SK-N-SH (cell line): ENCODE results near the gene FMN1. TPM values are rescaled to one million over a fixed set of nuclear protein-coding genes. Genes with fewer than 3 reads are reported as not detected.

Experiments
- CTCF ChIA-PET: fragments of 300-600, 350-600 bp; formaldehyde crosslinking; extraction: SDS; loops from one replicate; lab custom pipeline; 2021; lab: Yijun Ruan, JAX
- POLR2A ChIA-PET: fragments of 350-600 bp; sonication (Branson Sonifier 250); formaldehyde crosslinking; extraction: SDS; loops from one replicate; lab custom pipeline; 2020; ENCODE audit warnings: antibody characterized with exemption, inconsistent platforms; lab: Yijun Ruan, JAX
- DNase-seq: peaks from one replicate; pipeline ENCODE4 v3.0.0; 2012
- H2AFZ ChIP-seq: fragments of 200-600 bp; sonication (generic); 2 replicates; pipeline ENCODE4 v1.8.1; 2016; ENCODE audit warnings: antibody characterized with exemption, mild to moderate bottlenecking, low read depth
- H3F3A ChIP-seq: fragments of 200-600 bp; sonication (generic); replicated peaks from 2 replicates; pipeline ENCODE3; 2016; ENCODE audit warnings: antibody characterized with exemption, mild to moderate bottlenecking; ENCODE audit not compliant: insufficient read depth
- H3K27ac ChIP-seq, 2 experiments: fragments of 200-500 bp in 1 of 2; fragments of 200-600 bp in 1 of 2; sonication (Bioruptor generic) in 1 of 2; sonication (generic), shearing (Covaris generic) in 1 of 2; 2 replicates each; pipeline versions ENCODE4 v1.5.1 to v1.6.1; 2014 to 2016; ENCODE audit warnings: low read depth in 2 of 2, inconsistent platforms in 1 of 2, low read length in 1 of 2, mild to moderate bottlenecking in 1 of 2, mixed read lengths in 1 of 2
- H3K27me3 ChIP-seq: fragments of 200-600 bp; sonication (generic), shearing (Covaris generic); 2 replicates; pipeline ENCODE4 v1.6.1; 2016; ENCODE audit warnings: mixed run types; ENCODE audit not compliant: insufficient read depth
- H3K36me3 ChIP-seq, 2 experiments: fragments of 200-500 bp in 1 of 2; fragments of 200-600 bp in 1 of 2; sonication (Bioruptor generic) in 1 of 2; sonication (generic) in 1 of 2; replicated peaks in 1 of 2; 2 replicates each; pipeline versions ENCODE3 to v1.5.1; 2014 to 2016; ENCODE audit warnings: low read length in 1 of 2, mild to moderate bottlenecking in 1 of 2; ENCODE audit not compliant: insufficient read depth in 2 of 2, control insufficient read depth in 1 of 2
- H3K4me1 ChIP-seq, 2 experiments: fragments of 200-500 bp in 1 of 2; fragments of 200-600 bp in 1 of 2; sonication (Bioruptor generic) in 1 of 2; sonication (generic), shearing (Covaris generic) in 1 of 2; 2 replicates each; pipeline versions ENCODE4 v1.5.1 to v1.6.1; 2014 to 2016; ENCODE audit warnings: low read depth in 1 of 2, low read length in 1 of 2, mixed run types in 1 of 2; ENCODE audit not compliant: insufficient read depth in 2 of 2, control insufficient read depth in 1 of 2
- H3K4me2 ChIP-seq: fragments of 200-600 bp; sonication (generic), shearing (Covaris generic); 2 replicates; pipeline ENCODE4 v1.6.1; 2017; ENCODE audit warnings: mixed run types
- H3K4me3 ChIP-seq, 2 experiments: fragments of 200-500 bp in 1 of 2; fragments of 200-600 bp in 1 of 2; sonication (Bioruptor generic) in 1 of 2; sonication (generic), shearing (Covaris generic) in 1 of 2; 2 replicates each; pipeline versions ENCODE4 v1.5.1 to v1.8.1; 2014 to 2016; ENCODE audit warnings: low read depth in 2 of 2, inconsistent platforms in 1 of 2, low read length in 1 of 2, mild to moderate bottlenecking in 1 of 2, mixed read lengths in 1 of 2, moderate library complexity in 1 of 2
- H3K79me2 ChIP-seq: fragments of 200-600 bp; sonication (generic); 2 replicates; pipeline ENCODE4 v1.8.1; 2017; ENCODE audit warnings: mild to moderate bottlenecking; ENCODE audit not compliant: insufficient read depth
- H3K9ac ChIP-seq: fragments of 200-600 bp; sonication (generic); 2 replicates; pipeline ENCODE4 v1.6.1; 2017; ENCODE audit warnings: mixed run types
- H3K9me2 ChIP-seq: fragments of 200-600 bp; sonication (generic); 2 replicates; pipeline ENCODE4 v1.6.1; 2017; ENCODE audit warnings: mixed run types
- H3K9me3 ChIP-seq: fragments of 200-600 bp; sonication (generic); 2 replicates; pipeline ENCODE4 v1.6.1; 2017; ENCODE audit warnings: mixed run types, mild to moderate bottlenecking, moderate library complexity
- H4K20me1 ChIP-seq: fragments of 200-600 bp; sonication (generic); 2 replicates; pipeline ENCODE4 v1.6.1; 2017; ENCODE audit warnings: mild to moderate bottlenecking, mixed run types; ENCODE audit not compliant: insufficient read depth
- CTCF ChIP-seq: fragments of 200-600 bp; sonication (generic); IDR thresholded peaks from 2 replicates; pipeline ENCODE4 v1.6.1; 2017; ENCODE audit warnings: antibody characterized with exemption, mild to moderate bottlenecking, moderate library complexity
- ELF1 ChIP-seq: IDR thresholded peaks from 2 replicates; pipeline ENCODE4 v1.4.0; 2012
- FOSL2 ChIP-seq: IDR thresholded peaks from 2 replicates; pipeline ENCODE4 v1.4.0; 2012; ENCODE audit warnings: low read depth, mild to moderate bottlenecking, moderate library complexity, borderline replicate concordance
- FOXJ3 ChIP-seq: sonication (generic); formaldehyde crosslinking; IDR thresholded peaks from 2 replicates; pipeline ENCODE4 v1.5.1; 2020; ENCODE audit warnings: mild to moderate bottlenecking, missing genetic modification reagents
- FOXM1 ChIP-seq: IDR thresholded peaks from 2 replicates; pipeline ENCODE4 v1.4.0; 2012; ENCODE audit warnings: low read depth, mild to moderate bottlenecking
- NFIC ChIP-seq: IDR thresholded peaks from 2 replicates; pipeline ENCODE4 v1.4.0; 2012; ENCODE audit warnings: borderline replicate concordance
- NRF1 ChIP-seq: IDR thresholded peaks from 2 replicates; pipeline ENCODE4 v1.6.1; 2012; ENCODE audit warnings: low read depth, mild to moderate bottlenecking, low read length
- PBX3 ChIP-seq: IDR thresholded peaks from 2 replicates; pipeline ENCODE4; 2012
- POLR2AphosphoS5 ChIP-seq: IDR thresholded peaks from 2 replicates; pipeline ENCODE4 v1.6.1; 2012; ENCODE audit warnings: low read depth, low read length
- RAD21 ChIP-seq: IDR thresholded peaks from 2 replicates; pipeline ENCODE4 v1.6.1; 2012; ENCODE audit warnings: mild to moderate bottlenecking, low read length
- RFX5 ChIP-seq: IDR thresholded peaks from 2 replicates; pipeline ENCODE4 v1.6.1; 2012; ENCODE audit warnings: mild to moderate bottlenecking, improper control_type of control experiment, low read length
- RXRA ChIP-seq: IDR thresholded peaks from 2 replicates; pipeline ENCODE4 v1.4.0; 2012; ENCODE audit warnings: low read depth, mild to moderate bottlenecking, borderline replicate concordance
- TAF1 ChIP-seq: IDR thresholded peaks from 2 replicates; pipeline ENCODE4 v1.6.1; 2012; ENCODE audit warnings: low read depth, mild to moderate bottlenecking, low read length, moderate library complexity, borderline replicate concordance
- USF1 ChIP-seq: IDR thresholded peaks from 2 replicates; pipeline ENCODE4 v1.4.0; 2012; ENCODE audit warnings: low read depth, borderline replicate concordance
- YY1 ChIP-seq: IDR thresholded peaks from 2 replicates; pipeline ENCODE4 v1.4.0; 2012; ENCODE audit warnings: low read depth, mild to moderate bottlenecking
- ZBTB33 ChIP-seq: IDR thresholded peaks from 2 replicates; pipeline ENCODE4 v1.4.0; 2012; ENCODE audit warnings: low read depth, borderline replicate concordance
- WGBS: methylation state at CpG from one replicate; pipeline ENCODE4 v1.1.6; 2017; ENCODE audit warnings: low lambda C conversion rate; 5-methylcytosine and 5-hydroxymethylcytosine counted together
- polyA plus RNA-seq, 3 experiments: library from polyadenylated mRNA; depleted of rRNA; stranded (reverse); fragments of >200 nt; gene quantifications; 2 replicates each; pipeline ENCODE4 v1.2.3, GENCODE V29; 2012

FMN1 gene
- polyA plus RNA-seq, 1 of the 3 experiments (the other 2 are of a cell fraction) = 9.1 TPM

GRCh38 chr15:32818758-32819447, 375.6 kb downstream of the FMN1 start:
- Histone ChIP-seq H3K9me3 (no peaks in the 10 kb centered on the region), H3F3A (peaks cover 41% of the 10 kb centered on the region), H3K9ac (peak overlapping the region; percentile 42; the same call in 1 of the 2 replicates), H3K4me3 (no peak overlapping the region), H4K20me1 (no peaks in the 10 kb centered on the region), H2AFZ (no peak overlapping the region), H3K4me1 (peaks cover 0 to 25% of the 10 kb centered on the region in 2 experiments; a peak in 3 of 4 replicates), H3K9me2 (no peaks in the 10 kb centered on the region), H3K79me2 (peaks cover 60% of the 10 kb centered on the region), H3K27ac (peak overlapping the region; percentile 62 to 84; a peak in 3 of 4 replicates), H3K4me2 (peak overlapping the region; percentile 52), H3K36me3 (peaks cover 4 to 38% of the 10 kb centered on the region in 2 experiments), H3K27me3 (no peaks in the 10 kb centered on the region)
- ChIA-PET POLR2A (no interaction called here), CTCF (interaction anchor here (0.9 kb wide), 1 partner anchor 35 kb away, joined by 3 read pairs; no protein-coding TSS in a partner anchor)
- WGBS = 79% methylated on average over 11 of the region's 11 CpGs
- TF ChIP-seq CTCF (no peak), USF1 (no peak), FOXJ3 (no peak), TAF1 (no peak), ZBTB33 (no peak), ELF1 (no peak), PBX3 (no peak), NRF1 (no peak), RXRA (no peak), POLR2AphosphoS5 (no peak), FOXM1 (no peak), FOSL2 (no peak), RAD21 (no peak), YY1 (no peak), NFIC (no peak), RFX5 (no peak)
- no peak for DNase-seq
